Measurements from ENCODE around the gene TRPM6.

TRPM6 gene

DNA sequence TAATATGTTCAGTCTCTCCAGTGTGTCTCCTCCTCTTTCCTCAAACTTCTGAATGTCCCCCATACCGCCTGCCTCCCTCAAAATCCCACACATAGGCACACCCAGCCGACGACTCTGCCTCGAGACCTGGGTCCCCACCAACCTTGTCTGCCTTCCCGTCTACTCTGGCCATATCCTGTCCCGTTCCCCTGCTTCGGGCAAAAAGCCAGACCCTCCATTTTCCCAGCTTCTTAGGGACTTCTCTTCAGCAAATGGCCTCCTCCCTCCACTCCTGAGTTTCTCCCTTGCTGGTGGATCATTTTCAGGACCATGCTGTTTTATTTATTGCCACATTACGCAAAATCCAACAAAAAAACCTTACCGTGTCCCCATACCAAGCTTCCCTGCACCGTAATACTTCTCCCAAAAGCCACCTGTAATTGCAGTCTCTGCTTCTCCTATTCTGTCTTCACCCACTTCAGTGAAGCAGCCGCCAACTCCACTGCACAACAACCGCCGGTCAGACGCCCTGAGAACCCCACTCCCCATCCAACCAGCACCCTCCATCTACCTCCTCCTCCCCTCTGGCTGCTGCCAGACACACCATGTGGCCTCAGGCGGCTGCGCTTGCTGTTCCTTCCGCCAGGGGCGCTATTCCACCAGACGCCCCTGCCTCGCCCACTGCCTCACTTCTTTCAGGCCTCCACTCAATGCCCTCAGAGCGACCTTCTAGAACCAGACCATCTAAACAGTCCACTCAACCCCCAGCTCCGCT, 117.0 kb downstream of the TRPM6 start:
- peak in 2 of 4 experiments; percentile 4 to 21 for DNase-seq

DNA sequence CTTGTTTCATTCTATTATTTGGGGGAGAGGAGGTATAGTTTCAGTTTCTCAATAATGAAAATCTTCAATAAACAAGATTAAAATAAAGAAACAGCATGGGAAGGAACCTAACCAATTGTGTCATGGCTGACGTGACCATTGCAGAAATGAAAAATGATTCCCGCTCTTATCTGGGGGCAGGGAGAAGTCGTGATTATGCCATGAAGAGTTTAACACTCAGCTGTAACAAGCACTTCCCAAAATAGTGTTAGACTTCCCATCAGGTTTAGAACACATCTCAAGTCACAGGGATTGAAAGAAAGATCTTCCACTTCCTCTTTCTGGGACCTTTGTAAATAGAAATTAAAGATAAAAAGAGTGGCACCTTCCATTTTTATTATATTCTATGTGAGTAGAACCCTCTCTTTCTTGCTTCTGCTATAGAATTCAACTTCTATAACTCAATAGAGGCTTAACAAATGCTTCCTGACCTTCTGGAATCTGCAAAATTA, 122.2 kb downstream of the TRPM6 start:
- DNase-seq, result no peak

DNA sequence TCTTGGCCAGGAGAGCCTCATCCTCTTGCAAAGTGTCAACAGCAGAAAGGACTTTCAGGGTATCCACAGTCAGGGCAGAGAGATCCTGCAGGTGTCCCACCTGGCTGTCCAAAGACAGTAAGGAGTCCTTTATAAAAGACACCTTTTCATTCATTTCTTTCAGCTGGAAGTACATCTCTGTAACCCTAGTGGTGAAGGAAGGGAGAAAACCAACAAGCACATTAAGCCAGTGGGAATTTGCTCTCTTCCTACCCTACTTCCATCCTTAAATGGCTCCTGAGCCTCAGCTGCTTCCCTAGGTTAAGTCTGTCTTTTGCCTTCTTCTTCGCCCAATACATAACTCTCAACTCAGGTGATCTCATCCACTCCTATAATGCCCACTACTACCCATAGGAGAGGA, 124.8 kb downstream of the TRPM6 start:
- no peak for DNase-seq

DNA sequence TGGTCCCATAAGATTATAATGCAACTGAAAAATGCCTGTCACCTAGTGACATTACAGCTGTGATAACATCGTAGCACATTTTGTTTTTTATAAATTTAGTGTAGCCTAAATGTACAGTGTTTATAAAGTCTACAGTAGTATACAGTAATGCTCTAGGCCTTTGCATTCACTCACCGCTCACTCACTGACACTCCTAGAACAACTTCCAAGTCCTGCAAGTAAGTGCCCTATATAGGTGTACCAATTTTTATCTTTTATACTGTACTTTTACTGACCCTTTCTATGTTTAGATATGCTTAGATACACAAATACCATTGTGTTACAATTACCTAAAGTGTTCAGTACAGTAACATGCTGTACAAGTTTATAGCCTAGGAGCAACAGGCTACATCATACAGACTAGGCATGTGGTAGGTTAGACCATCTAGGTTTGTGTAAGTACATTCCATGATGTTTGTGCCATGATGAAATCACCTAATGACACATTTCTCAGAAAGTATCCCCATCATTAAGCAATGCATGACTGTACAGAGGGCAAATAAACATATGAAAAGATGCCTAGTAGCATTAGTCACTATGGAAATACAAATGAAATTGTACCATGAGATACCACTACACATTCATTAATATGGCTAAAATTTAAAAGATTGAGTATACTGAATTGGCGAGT, 127.6 kb downstream of the TRPM6 start:
- DNase-seq, result no peak

DNA sequence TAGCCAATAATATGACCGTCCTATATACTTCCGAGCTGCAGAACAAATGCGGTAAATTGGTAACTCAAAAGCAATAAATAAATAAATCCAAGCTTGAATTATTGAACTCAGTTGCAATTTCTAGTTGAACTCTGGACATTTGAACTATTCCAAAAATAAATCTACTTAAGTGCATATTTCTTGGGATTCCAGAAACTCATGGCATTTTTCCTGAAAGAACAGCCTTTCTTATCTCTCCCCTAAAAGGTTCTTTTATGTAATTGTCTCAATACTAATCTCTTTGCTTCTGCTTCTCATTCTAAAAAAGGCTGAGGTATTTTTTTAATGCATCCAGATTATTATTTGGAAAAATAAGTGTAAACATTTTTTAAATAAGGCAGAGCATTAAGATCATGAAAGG, 131.7 kb downstream of the TRPM6 start:
- no peak for DNase-seq

DNA sequence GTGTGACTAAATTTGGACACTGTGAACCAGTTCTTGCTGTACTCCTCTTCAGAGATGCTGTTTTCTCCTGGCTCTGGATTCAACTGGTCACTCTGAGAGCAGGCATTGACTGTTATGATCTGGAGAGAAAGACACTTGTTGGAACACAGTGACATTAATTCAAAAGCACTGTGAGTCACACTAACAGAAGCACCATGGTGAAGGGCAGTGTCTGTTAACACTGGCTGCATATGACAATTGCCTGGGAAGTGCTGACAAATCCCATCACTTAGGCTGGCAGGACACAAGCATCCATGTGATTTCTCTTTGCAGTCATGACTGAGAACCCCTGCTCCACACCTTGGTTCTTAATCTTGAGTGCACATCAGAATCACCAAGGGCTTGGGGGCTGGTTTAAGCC, 132.4 kb downstream of the TRPM6 start:
- no peak for DNase-seq

DNA sequence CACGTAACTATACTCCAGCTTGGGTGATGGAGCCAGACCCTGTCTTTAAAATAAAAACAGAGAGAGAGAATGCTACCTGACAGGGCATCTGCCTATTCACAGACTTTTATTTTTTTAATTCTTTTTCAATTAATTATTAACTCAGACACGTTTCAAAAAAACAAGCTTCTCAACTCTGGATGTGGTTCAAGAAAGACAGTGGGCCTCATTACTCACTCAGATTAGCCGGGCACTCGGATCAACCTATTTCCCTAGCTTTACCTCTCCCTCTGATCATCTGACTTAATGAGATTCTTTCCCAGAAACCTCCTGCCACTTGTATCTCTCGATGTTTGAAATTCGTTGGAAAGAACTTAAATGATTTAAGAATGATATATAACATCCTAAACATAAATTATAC, 134.1 kb downstream of the TRPM6 start:
- no peak for DNase-seq

DNA sequence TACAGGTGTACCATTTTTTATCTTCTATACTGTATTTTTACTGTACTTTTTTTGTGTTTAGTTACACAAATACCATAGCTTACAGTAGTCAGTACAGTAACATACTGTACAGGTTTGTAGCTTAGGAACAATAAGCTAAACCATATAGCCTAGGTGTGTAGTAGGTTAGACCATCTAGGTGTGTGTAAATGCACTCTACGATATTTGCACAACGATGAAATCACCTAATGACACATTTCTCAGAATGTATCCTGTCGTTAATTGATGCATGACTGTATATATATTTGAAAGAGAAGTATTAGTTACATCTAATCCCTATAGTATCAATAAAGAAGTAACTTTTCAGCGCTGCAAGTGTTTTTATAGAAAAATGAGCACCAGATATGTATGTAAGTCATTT, 138.8 kb downstream of the TRPM6 start:
- no peak for DNase-seq

DNA sequence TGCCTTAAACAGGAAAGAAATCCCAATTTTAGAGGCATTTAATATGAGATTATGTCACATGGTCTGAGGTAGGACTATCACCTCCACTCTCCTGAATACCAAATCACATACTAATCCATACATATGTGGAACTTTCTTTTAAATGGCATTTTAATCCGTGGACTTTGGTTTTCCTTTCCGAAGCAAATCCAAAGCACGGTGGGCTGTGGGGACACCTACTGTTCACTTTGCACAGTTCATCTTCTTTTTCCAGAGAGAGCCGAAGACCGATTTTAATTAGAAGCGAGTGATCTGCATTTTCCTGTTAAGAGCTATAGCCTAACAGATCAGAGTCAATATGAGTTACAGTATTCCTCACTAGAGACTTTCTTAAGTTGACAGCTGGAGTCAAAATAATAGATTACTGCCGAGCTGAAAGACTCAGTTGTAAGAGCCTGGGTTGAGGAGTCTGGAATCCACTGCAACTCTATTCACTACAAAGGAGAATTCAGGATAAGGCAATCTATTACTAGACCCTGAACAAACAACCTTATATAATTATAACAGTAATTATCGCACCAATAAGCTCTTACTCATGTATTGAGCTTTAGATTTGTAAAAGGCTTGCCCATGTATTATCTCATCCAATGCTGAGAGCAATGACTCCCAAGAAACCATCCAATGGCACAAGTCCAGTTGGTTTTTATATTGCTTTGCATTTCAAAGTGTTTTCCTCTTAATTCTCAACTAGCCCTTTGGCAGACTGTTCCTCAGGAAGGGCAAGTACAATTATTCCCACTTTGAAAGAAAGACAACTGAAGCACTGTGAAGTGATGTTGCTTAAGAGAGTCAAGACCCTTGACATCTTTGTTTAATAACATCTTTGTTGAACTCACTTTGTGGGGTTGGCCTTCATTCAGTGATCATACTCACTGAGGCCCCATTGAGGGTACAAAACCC, 144.7 kb downstream of the TRPM6 start:
- no peak for DNase-seq

DNA sequence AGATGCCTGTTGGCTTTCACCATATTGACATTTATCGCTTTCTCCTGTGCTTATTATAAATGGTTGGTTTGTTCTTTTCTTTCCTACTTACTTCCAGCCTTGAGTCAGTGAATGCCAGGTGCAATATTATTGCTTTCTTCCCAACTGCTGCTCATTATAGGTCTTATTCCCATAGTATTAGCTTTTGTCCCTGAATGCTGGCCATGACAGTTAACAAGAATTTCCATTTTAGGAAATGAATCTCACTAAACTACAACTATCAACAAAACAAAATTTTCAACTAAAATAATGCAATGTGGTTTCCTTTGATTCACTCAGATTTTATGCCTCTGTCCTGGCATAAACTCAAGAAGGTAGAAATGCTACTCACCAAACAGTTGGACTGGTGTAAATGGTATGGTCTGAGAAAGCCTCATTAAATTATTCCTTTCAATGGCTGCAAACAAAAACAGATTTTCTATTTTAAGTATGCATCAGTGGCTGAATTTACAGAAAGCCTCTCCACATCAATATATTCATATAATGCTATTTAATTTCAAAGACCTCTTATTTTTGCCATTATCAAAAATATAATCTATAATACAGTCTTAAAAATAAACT, 145.4 kb downstream of the TRPM6 start:
- DNase-seq, result no peak

DNA sequence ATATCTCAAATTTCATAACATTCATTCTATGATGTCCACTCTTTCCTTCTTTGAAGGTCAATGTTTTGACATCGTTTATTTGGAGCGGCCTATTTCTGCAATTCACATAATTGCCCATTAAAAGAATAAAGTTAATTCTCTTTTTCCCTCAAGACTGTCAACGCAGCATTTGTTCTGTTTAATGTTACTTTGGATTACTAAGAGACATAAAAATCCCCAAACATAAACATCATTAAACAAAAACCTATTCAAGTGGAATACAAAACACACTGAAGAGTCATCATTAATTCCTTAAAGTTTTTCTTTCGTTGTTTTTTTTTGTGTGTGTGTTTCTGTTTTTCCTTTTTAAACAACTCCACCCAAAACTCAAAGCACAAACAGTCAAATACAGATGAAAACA, 151.1 kb downstream of the TRPM6 start:
- DNase-seq, result no peak

DNA sequence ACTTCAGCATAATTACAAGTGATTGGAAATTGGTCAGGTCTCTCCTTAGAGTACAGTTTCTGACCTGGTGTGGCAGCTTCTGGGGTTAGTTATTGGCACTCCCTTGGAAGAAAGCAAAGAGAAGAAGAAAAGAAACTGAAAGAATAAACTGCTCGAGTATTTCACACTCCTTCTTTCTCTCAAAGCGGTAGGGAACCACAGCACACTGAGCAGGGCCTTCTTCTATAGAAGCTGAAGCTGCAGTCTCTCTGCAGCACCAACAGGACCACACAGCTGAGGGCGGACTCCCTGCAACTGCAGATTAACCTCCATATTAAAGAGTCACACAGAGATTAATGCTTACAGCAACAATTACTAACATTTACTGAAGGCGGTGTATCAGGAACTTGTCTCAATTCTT, 152.0 kb downstream of the TRPM6 start:
- DNase-seq, result no peak

DNA sequence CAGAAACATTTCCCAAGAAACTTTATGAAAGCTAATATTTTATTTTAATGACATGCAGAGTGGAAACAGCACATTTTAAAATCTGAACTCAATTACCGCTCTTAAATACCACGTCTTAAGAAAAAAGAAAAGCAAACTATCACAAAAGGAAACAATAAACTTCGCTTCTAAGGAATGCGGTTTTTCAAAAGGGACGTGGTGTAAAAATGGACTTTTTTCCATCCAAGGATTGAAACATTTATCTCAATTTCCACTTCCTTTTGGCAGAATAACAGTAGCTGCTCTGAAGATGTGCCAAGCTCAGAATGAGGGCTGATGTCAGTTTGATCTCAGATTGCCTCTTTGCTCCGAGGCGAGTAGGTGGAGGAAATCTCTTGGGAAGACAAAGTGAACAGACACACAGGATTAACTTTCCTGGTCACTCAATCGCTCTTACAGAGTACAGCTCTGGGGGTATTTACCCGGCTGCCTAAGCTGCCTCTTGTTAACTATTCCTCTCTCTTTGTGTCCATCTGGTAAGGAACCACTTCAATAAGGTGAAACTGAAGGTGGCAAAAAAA, 158.5 kb downstream of the TRPM6 start:
- DNase-seq, result no peak

DNA sequence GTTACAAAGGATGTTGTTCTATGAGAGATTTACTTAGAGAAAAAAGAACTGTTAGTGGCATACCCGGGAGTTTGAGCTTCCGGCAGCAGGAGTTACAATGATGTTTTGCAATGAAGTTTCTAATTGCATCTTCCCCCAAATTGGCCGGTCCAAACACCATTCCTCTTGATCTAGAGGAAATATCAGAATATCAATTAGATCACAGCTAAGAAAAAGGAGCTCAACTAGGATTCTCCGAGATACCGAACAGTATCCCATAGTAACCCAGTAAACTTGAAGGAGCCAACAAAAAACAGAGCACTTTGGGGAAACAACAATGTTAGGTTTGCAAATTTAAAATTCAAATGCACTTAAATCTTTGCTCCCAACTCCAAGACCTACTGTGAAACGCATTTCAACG, 159.5 kb downstream of the TRPM6 start:
- DNase-seq, result no peak

DNA sequence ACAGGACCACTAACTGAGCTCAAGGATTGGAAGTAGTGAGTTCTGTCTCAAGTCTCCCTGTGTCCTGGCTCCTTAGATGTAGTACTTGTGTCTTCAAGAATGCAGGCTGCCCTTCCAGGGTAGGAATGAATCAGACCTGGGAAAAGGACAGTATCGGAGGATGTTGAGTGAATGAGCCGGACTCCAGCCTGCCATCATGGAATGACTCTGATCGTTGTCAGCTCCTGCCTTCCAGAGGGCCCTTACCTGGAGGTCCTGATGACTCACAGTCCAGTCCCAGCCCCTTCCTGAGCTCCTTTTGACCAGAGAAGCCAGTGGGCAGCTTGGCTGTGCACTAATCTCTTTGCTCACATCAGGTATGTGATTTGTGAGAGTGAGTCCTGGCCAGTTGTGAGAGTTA, 161.1 kb downstream of the TRPM6 start:
- DNase-seq, result no peak

DNA sequence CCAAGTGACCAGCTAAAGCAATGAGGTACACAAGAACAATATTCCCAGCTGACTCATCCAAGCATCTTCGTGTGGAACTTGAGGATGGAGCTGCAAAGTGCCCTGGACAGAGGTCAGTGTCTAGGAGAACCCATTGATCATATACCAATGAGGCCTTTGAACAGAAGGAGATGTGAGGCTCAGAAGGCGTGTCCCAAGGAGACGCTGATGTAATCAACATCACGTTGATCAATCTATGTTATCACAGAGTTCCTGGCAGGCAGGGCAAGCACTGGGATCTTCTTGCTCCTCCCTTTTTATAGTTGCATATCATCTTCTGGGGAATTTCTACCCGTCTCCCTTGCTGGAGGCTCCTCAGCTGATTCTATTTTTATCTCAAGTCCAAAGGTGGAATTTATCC, 163.4 kb downstream of the TRPM6 start:
- DNase-seq, result no peak

DNA sequence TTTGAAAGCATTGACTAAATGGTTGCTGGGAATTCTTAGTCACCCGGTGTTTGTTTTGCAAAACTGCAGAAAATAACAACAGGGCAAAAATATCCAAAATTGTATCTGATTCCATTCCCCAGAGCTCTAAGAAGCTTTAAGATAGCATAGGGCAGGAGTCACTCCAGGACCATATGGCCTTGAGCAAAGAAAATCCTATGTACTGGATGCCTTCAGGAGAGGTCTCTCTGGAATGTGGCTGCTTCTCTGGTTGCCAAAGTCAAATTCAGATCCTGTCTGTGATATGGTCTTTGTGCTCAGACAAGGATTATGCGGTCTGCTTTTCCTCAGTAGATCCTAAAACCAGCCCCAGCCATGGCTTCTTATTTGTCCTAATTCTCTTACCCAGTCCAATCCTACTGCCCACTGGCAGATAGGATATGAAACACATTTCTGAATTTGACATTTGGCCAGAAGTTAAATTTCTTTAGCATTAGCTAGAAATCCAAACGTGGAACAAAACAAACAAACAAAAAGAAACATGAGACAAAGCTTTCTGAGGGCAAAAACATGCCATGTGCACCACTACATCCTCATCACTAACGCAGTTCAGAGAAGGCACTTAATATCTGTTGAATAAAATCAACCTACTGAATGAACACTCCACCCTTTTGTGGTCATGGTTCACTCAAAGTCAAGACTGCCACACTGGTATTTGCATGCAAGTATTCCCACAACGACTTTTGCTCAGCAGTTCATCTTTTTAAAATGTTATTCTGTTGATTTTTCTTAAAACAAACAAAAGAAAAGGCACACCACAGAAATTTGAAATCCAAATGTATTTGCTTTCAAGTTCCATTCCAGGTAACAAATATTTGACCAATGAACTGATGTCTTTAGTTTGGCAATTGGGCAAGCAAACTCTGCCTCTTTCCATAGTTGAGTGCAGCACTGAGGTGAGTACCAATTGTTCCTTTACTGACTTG, 165.7 kb downstream of the TRPM6 start:
- no peak for DNase-seq

DNA sequence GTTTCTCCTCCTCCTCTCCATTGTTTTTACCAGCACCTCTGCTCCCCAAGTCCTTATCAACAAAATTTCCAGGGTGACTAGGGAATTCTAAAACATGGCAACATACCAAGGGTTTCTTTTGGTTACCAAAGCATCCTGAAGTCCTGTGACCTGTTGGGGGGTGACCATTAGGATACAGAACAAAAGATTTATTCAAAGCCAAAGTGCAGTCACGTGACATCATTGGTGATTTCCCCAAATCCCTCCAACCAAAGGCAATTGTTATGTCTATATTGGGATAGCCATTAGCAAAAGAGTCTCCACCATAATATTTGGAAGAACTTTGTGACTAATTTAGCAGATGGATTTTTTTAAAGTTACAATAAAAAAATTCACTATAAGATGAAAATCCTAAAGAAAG, 168.4 kb downstream of the TRPM6 start:
- no peak for DNase-seq

DNA sequence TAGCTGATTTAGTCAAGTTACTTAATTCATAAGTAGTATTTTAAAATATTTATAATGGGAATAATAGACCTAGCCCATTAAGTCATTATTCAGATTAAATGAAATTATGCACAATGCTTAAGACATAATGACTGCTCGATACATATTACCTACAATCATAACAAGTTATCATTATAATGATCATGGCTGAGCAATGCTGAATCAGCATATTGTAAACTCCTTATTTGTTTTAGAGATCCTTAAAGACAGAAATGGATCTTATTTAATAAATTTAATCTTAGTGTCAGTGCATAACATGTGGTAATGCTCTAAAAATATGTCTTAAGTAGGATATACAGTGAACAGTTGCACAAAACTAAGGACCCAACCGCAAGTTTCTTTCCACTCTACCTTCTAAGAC, 169.0 kb downstream of the TRPM6 start:
- no peak for DNase-seq

DNA sequence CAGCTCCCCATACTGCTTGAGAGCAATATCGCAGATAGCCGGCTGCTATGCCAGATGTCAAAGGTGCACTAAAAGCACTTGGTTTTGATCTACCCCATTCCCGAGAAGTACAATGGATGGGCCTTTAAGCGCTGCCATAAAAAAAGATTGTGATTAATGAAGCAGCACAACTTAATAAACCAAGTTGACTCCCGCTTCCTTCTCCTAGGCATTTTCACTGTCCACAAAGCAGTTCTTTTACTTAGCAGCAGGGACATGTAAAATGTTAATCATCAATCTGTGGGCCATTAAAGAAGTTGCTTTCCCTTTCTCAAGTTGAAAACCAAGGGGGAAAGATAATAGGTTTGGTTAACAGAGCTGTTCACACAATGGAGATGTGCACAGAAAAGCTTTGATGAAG, 176.4 kb downstream of the TRPM6 start:
- DNase-seq, result no peak

DNA sequence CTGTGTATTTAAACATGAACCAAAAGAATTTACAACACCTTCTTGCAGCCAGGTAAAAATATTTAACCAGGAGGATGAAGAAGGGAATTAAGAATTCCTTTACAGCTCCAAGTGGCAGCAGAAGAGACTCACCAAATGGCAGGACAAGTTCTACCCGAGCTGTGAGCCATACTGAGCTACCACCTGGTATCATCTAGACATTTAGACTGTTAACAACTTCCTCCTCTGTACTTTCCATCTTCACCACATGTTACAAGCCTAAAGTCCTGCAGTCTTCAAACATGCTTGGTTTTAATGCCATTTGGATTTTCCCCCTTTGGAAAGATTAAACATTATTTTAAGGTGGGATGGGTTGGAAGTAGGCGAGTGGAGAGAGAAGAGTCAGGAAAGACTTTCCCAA, 190.2 kb downstream of the TRPM6 start:
- DNase-seq, result no peak

DNA sequence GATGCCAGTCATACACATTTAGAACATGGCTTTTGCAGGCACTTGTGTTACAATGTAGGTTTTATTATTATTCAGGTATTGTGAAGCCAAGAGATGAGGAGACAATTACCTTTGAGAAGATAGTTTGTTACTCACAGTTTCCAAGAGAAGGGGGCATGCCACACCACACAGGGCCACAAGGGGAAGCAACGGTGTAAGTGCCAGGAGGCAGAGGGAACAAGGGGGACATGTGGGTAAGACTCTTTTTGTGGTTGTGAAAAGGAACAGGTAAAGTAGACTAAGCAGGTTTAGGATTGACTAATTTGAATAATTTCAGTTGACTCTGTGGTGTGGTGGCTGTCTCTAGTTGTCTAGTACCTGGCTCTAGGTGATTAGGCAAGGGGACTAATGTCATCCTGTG, 191.2 kb downstream of the TRPM6 start:
- no peak for DNase-seq

Data from activated naive CD4-positive, alpha-beta T cell (primary cell).